Measurements from ENCODE around the gene SDR9C7.
"Not testable (repeated sequence)": the region's sequence is repeated elsewhere in the genome, so short reads cannot be mapped to it uniquely, and the experiment has no call there.

The SDR9C7 gene

DNA sequence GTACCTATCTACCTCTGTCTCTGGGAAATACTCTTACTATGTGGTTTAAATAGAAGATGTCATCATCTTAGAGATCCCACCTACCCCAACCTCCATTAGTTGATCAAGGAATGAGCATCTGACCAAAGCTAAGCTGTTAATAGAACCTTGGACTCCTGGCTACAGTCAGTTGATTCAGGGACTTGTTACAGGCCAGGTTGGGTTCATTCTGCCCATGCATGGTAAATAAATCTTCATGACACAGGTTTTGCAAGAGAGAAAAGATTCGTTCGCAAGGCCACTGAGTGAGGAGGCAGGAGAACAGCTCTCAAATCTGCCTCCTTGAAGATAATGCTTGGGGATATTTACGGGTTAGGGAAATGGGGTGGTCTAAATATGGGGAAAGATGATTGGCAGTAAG, 19.5 kb downstream of the SDR9C7 start:
- no peak for DNase-seq (ENCODE audit: low read depth)

DNA sequence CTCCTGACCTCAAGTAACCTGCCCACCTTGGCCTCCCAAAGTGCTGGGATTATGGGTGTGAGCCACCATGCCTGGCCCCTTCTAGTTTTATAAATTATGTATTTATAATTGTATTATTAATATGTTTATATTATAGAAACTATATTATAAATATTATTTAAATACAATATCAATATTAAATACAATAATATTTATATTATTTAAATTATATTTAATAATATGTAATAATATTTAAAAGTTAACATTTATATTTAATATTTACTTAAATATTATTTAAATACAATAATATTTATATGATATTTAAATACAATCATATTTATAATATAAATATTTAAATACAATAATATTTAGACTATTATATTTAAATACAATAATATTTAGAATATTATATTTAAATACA, 20.0 kb downstream of the SDR9C7 start:
- no peak for DNase-seq (ENCODE audit: low read depth)

- not testable (repeated sequence) for DNase-seq (ENCODE audit: low read depth)
Measured at GRCh38 chr12:56909403-56909802, 24.8 kb downstream of the SDR9C7 start.

GRCh38 chr12:56908136-56908535, 26.1 kb downstream of the SDR9C7 start:
- DNase-seq (ENCODE audit: low read depth): no peak

DNA sequence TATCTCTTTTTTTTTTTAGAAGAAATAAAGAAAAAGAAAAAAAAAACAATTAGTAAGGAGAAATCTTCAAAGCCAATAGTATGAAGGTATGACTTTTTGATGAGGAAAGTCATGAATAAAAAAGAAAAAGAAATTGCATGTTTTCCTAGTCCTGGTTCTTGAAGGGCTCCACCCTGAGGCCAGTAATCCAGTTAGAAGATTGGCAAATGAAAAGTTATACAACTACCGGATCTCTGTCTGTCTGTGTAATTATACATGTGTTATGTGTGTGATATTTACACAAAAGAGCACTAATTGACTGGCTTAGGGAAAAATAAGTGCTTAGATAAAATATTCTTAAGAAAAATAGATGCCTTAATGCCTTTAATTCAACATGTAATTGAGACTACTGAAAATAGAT, 28.4 kb downstream of the SDR9C7 start:
- DNase-seq (ENCODE audit: low read depth): no peak

- DNase-seq (ENCODE audit: low read depth): no peak
Measured at GRCh38 chr12:56903374-56903773, 30.8 kb downstream of the SDR9C7 start.

GRCh38 chr12:56901313-56901712, 32.9 kb downstream of the SDR9C7 start:
- not testable (repeated sequence) for DNase-seq (ENCODE audit: low read depth)

- no peak for DNase-seq (ENCODE audit: low read depth)
Measured at GRCh38 chr12:56900583-56900982, 33.6 kb downstream of the SDR9C7 start.

DNA sequence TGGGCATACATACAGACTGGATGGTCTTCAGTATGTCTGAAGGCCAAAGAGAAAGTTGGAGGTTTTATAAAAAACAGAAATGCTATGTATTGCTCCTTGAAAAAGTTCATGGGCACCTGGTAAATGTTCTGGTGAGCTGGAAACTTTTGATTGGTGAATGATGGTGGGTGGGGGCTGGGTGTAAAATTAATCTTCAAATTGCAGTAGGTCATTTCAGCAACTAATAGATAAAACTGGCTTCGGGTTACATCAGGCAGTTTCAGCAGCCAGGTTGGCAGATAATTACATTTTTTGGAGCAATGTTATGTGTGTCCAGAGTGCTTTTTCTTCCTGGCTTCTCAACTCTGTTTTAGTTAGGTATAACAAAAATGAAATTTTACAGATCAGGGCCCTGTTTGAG, 35.3 kb downstream of the SDR9C7 start:
- no peak for DNase-seq (ENCODE audit: low read depth)

DNA sequence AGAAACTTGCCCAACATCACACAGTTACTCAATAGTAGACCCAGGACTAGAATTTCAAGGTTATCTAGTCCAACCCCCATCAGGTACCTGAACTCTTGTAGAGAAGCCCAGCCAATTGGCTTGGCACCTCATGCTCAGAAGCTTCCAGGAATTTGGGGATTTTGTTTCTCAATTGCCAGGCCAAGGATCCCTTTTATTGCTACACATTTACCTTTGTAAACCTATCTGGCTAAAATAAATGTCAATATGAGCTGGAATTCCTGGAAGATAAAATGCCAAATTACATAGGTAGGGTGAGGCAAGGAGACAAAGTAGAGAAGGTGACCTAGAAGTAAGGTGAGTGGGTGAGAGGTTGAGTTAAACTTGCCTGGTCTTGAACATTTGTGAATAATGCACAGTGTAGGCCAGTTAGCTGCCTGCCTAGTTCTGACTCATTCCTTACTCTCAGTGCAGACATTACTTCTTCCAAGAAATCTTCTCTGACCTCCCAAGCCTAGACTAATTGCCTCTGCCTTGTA, 36.3 kb downstream of the SDR9C7 start:
- DNase-seq (ENCODE audit: low read depth): no peak

DNA sequence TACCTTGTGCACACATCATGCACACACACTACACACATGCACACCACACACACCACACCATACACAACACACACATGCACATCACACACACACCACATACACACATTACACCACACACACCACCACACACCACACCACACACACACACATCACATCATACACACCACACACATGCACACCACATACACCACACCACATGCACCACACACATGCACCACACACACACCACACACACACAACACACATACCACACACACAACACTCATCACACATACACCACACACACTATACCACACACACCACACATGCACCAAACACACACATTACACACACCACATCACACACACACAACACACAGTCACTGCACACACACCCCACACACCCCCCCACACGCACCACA, 38.1 kb downstream of the SDR9C7 start:
- DNase-seq (ENCODE audit: low read depth): no peak

- no peak for DNase-seq (ENCODE audit: low read depth)
Measured at GRCh38 chr12:56894698-56895368, 39.4 kb downstream of the SDR9C7 start.

DNA sequence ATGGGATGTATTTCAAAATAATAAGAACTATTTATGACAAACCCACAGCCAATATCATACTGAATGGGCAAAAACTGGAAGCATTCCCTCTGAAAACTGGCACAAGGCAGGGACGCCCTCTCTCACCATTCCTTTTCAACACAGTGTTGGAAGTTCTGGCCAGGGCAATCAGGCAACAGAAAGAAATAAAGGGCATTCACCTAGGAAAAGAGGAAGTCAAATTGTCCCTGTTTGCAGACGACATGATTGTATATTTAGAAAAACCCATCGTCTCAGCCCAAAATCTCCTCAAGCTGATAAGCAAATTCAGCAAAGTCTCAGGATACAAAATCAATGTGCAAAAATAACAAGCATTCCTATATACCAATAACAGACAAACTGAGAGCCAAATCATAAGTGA, 42.3 kb downstream of the SDR9C7 start:
- DNase-seq (ENCODE audit: low read depth): not testable (repeated sequence)

DNA sequence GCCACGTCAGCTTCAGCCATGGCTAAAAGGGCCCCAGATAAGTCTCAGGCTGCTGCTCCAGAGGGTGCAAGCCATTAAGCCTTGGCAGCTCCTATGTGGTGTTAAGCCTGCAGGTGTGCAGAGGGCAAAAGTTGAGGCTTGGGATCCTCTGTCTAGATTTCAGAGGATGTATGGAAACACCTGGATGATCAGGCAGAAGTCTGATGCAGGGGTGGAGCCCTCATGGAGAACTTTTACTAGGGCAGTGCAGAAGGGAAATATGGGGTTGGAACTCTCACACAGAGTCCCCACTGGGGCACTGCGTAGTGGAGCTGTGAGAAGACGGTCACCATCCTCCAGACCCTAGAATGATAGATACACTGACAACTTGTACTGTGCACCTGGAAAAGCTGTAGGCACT, 47.9 kb downstream of the SDR9C7 start:
- DNase-seq (ENCODE audit: low read depth): no peak

DNA sequence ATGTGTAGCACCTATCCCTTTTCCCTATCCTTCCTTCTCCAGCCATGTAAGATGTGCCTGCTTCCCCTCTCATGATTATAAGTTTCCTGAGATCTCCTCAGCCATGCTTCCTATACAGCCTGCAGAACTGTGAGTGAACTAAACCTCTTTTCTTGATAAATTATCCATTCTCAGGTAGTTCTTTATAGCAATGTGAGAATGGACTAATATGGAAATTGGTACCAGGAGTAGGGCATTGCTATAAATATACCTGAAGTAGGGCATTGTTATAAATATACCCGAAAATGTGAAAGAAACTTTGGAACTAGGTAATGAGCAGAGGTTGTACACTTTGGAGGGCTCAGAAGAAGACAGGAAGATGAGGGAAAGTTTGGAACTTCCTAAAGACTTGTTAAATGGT, 48.9 kb downstream of the SDR9C7 start:
- no peak for DNase-seq (ENCODE audit: low read depth)

DNA sequence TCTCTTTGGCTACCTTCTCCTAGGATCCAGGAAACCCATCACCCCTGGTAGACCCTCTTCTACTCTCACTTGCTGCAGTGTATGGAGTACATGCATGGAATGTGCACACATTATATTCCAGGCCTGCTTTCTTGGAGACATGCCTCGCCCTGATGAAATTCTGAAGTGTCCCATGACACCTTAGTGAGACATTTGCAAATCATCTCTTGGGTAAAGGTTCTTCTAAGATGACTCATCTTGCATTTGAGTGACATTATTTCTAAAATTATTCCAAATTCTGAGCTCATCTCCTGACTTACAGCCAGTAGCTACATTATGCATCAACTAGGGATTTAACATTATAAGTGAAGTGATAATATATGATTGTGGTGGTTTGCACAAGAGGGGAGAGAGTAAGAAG, 49.8 kb downstream of the SDR9C7 start:
- no peak for DNase-seq (ENCODE audit: low read depth)

GRCh38 chr12:56882407-56882806, 51.8 kb downstream of the SDR9C7 start:
- DNase-seq (ENCODE audit: low read depth): not testable (repeated sequence)

DNA sequence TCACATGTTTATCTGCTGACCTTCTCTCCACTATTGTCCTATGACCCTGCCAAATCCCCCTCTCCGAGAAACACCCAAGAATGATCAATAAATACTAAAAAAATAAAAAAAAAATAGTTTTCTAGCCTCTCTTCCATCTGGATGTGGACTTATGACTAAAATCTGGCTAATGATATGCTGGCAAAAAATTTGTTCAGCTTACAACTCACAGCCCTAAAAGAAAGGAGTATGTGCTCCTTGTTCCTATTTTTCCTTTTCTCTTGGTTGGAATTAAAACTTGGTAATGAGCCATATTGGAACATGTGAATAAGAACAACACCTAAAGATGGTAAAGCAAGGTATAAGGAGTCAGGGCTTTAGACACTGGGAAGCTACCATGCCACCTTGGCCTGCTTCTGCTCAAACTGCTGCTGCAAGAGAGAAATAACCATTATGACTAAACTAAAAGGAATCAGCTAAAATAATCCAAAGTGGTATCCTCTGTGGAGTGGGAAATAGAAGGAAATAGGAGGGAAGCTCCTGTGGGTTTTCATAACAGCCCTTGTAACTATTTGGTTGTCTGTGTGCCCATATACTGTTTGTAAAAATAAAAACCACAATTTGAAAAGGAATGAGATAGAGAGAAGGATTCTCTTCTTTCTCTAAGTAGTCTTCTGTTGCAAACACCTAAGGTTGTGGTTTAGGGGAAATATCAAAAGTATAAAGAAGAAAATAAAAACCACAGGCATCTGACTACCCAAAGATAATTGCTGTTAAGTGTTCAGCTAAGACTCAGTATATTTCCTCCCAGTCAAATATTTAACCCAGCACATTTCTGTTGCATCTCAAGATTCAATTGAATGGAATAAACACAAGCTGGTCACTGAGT, 53.8 kb downstream of the SDR9C7 start:
- no peak for DNase-seq (ENCODE audit: low read depth)

DNA sequence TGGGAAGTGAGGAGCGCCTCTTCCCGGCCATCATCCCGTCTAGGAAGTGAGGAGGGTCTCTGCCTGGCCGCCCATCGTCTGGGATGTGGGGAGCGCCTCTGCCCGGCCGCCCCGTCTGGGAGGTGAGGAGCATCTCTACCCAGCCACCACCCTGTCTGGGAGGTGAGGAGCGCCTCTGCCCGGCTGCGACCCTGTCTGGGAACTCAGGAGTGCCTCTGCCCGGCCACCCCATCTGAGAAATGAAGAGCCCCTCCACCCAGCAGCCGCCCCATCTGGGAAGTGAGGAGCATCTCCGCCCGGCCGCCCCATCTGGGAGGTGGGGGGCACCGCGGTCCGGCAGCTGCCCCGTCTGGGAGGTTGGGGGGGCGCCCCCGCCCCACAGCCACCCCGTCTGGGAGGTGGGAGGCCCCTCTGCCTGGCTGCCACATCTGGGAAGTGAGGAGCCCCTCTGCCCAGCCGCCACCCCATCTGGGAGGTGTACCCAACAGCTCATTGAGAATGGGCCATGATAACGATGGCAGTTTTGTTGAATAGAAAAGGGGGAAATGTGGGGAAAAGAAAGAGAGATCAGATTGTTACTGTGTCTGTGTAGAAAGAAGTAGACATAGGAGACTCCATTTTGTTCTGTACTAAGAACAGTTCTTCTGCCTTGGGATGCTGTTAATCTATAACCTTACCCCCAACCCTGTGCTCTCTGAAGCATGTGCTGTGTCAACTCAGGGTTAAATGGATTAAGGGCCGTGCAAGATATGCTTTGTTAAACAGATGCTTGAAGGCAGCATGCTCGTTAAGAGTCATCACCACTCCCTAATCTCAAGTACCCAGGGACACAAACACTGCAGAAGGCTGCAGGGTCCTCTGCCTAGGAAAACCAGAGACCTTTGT, 54.7 kb downstream of the SDR9C7 start:
- DNase-seq (ENCODE audit: low read depth): not testable (repeated sequence)

GRCh38 chr12:56878010-56878339, 56.2 kb downstream of the SDR9C7 start:
- no peak for DNase-seq (ENCODE audit: low read depth)

GRCh38 chr12:56877195-56878009, 56.8 kb downstream of the SDR9C7 start:
- DNase-seq (ENCODE audit: low read depth): no peak

DNA sequence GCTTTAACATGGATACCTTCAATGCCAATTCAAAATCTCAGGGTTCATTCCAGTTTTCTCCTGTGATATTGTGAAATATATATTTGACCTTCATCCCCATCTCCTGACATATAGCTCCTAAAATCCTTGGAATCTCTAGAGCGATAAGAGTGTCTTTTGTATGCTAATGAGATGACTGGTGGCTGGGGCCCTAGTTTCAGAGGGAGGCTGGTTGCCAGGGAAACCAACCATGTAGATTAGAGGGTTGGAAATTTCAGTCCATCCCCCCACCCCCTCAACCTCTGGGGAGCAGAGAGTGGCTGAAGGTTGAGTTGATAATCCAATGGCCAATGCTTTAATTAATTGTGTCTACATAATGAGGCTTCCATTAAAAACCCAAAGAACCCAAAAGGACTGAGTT, 59.4 kb downstream of the SDR9C7 start:
- no peak for DNase-seq (ENCODE audit: low read depth)
